Neural crest cell (in vitro differentiated cells): ENCODE measurements around the gene COPS6. TPM values are rescaled to one million over a fixed set of nuclear protein-coding genes. Genes with fewer than 3 reads are reported as not detected.
A peak's percentile ranks its signal among the peaks of the same experiment; 100 is the strongest.

Experiments
- DNase-seq: peaks from one replicate; pipeline ENCODE4 v3.0.0; 2021; ENCODE audit warnings: low read depth, mixed read lengths, low spot score
- H3K27ac Mint-ChIP-seq: one replicate; pipeline ENCODE4 v1.8.0; 2021; ENCODE audit warnings: mild to moderate bottlenecking, mixed read lengths; ENCODE audit not compliant: unreplicated experiment
- H3K27me3 Mint-ChIP-seq: 2 replicates; pipeline ENCODE4 v1.8.0; 2021; ENCODE audit warnings: low read depth, mild to moderate bottlenecking, mixed read lengths
- H3K36me3 Mint-ChIP-seq: 2 replicates; pipeline ENCODE4 v1.8.0; 2021; ENCODE audit warnings: low read depth, mild to moderate bottlenecking, mixed read lengths
- H3K4me1 Mint-ChIP-seq: 2 replicates; pipeline ENCODE4 v1.8.0; 2021; ENCODE audit warnings: mixed read lengths
- H3K4me3 Mint-ChIP-seq: one replicate; pipeline ENCODE4 v1.8.0; 2021; ENCODE audit warnings: mild to moderate bottlenecking, mixed read lengths
- H3K9me3 Mint-ChIP-seq: 2 replicates; pipeline ENCODE4 v1.8.0; 2021; ENCODE audit warnings: mixed read lengths
- CTCF ChIP-seq: fragments of 200-600 bp; sonication (generic); conservative IDR thresholded peaks from 2 replicates; pipeline ENCODE4 v1.5.0; 2021; ENCODE audit warnings: antibody characterized with exemption, mild to moderate bottlenecking
- total RNA-seq: library from RNA; stranded (reverse); gene quantifications from 2 replicates; pipeline ENCODE4 v1.2.1, GENCODE V29; 2021

COPS6 gene
- total RNA-seq, 1 donor from 2014 or later, result 160 TPM

- Mint-ChIP-seq H3K36me3 (peaks cover 45% of the 10 kb centered on the region), H3K27me3 (peaks cover 55% of the 10 kb centered on the region), H3K27ac (peak overlapping the region; percentile 71), H3K9me3 (no peaks in the 10 kb centered on the region), H3K4me1 (peaks cover 61% of the 10 kb centered on the region), H3K4me3 (peak overlapping the region; percentile 99)
- no peak for DNase-seq
- no peak for TF ChIP-seq CTCF
Measured at GRCh38 chr7:100091411-100092181, 2.8 kb downstream of the COPS6 start.

GRCh38 chr7:100093054-100093453 lies 4.3 kb downstream of the COPS6 start:
- H3K36me3 Mint-ChIP-seq, result peaks cover 56% of the 10 kb centered on the region
- peak overlapping the region; percentile 99 for H3K4me3 Mint-ChIP-seq
- peaks cover 67% of the 10 kb centered on the region for H3K4me1 Mint-ChIP-seq
- DNase-seq, result no peak
- no peaks in the 10 kb centered on the region for H3K9me3 Mint-ChIP-seq
- H3K27me3 Mint-ChIP-seq, result peaks cover 59% of the 10 kb centered on the region
- no peak for TF ChIP-seq CTCF
- H3K27ac Mint-ChIP-seq, result peak overlapping the region; percentile 92

DNA sequence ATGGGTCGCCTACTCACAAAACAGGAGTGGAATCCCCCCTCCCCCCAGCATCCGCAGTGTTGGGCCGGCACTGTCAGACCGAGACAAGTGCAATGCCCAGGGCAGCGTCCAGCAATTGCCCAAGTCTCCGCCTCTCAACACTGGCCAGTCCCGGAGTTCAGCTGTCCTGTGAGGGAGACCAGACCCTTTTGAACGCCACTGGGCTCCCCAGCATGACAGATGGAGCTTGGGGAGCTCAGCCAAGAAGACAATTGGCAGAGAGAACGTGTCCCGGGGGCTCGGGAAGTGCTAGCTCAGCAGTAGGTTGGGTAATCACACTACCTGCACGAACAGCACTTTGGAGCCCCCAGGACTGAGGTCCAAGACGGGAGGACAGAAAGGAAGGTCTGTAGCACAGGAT lies 4.7 kb downstream of the COPS6 start:
- TF ChIP-seq CTCF, result no peak
- no peak for DNase-seq
- no peaks in the 10 kb centered on the region for H3K9me3 Mint-ChIP-seq
- peaks cover 61% of the 10 kb centered on the region for H3K36me3 Mint-ChIP-seq
- H3K4me3 Mint-ChIP-seq, result peak overlapping the region; percentile 99
- H3K27ac Mint-ChIP-seq, result peak overlapping the region; percentile 92
- peaks cover 67% of the 10 kb centered on the region for H3K4me1 Mint-ChIP-seq
- peaks cover 57% of the 10 kb centered on the region for H3K27me3 Mint-ChIP-seq

- H3K4me3 Mint-ChIP-seq, result peak overlapping the region; percentile 99
Measured at GRCh38 chr7:100093925-100094486, 5.2 kb downstream of the COPS6 start.

DNA sequence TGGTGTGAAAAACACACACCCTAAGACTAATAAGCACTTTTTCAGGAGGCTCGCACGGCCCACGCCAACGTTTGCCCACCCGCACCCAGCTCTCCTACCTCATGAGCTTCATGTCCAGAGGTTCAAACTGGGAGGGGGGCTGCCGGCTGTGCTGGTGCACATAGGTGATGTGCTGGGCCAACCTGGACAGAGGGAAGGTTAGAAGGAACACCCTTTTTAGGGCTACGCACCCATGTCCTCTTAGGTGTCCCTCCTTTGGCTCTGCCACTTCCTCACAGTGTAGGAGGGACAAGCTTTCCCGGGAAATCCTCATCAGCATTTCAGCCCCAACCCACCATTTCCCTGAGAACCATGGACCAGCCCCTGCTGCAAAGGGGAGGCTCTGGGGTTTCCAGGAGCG lies 6.5 kb downstream of the COPS6 start:
- Mint-ChIP-seq H3K27ac (no peak overlapping the region), H3K4me1 (peaks cover 75% of the 10 kb centered on the region), H3K36me3 (peaks cover 79% of the 10 kb centered on the region), H3K9me3 (no peaks in the 10 kb centered on the region), H3K4me3 (peak overlapping the region; percentile 99), H3K27me3 (peaks cover 57% of the 10 kb centered on the region)
- DNase-seq, result no peak
- TF ChIP-seq CTCF, result no peak

More at GRCh38 chr7:100093925-100094486, 5.2 kb downstream of the COPS6 start:
- no peak for TF ChIP-seq CTCF
- H3K27me3 Mint-ChIP-seq, result peaks cover 59% of the 10 kb centered on the region
- H3K9me3 Mint-ChIP-seq, result no peaks in the 10 kb centered on the region
- H3K36me3 Mint-ChIP-seq, result peaks cover 66% of the 10 kb centered on the region
- no peak for DNase-seq
- peak overlapping the region; percentile 92 for H3K27ac Mint-ChIP-seq
- peaks cover 71% of the 10 kb centered on the region for H3K4me1 Mint-ChIP-seq
